HG03103 (cell line): ENCODE results near the gene BAIAP3.

ENCODE experiments used
- ATAC-seq: cut with Tn5 transposase; IDR thresholded peaks from one replicate; pipeline ENCODE4 v1.9.1; 2021; ENCODE audit warnings: low read depth; ENCODE audit not compliant: unreplicated experiment

BAIAP3 gene

GRCh38 chr16:1298406-1298805, 35.0 kb upstream of the BAIAP3 start:
- no peak for ATAC-seq

- ATAC-seq = no peak
These were observed 34.2 kb upstream of the BAIAP3 start for GRCh38 chr16:1299012-1299867.

GRCh38 chr16:1299868-1300203, 33.6 kb upstream of the BAIAP3 start:
- ATAC-seq = no peak

GRCh38 chr16:1300664-1301476, 32.6 kb upstream of the BAIAP3 start:
- no peak for ATAC-seq

GRCh38 chr16:1301562-1301961, 31.9 kb upstream of the BAIAP3 start:
- ATAC-seq = no peak

GRCh38 chr16:1305823-1306222, 27.6 kb upstream of the BAIAP3 start:
- no peak for ATAC-seq

GRCh38 chr16:1306334-1306733, 27.1 kb upstream of the BAIAP3 start:
- no peak for ATAC-seq

GRCh38 chr16:1308036-1308976, 25.1 kb upstream of the BAIAP3 start:
- peak; percentile 22 for ATAC-seq

GRCh38 chr16:1308977-1309885, 24.2 kb upstream of the BAIAP3 start, which contains the start of gene UBE2I:
TSS of gene UBE2I (plus strand) at chr16:1309636. CDS start at chr16:1314031, 4,395 bp downstream.
- peak; percentile 55 for ATAC-seq

- no peak for ATAC-seq
These were observed 23.3 kb upstream of the BAIAP3 start for GRCh38 chr16:1309888-1310831.

GRCh38 chr16:1310832-1311200, 22.6 kb upstream of the BAIAP3 start:
- ATAC-seq = no peak

- ATAC-seq = no peak
These were observed 22.2 kb upstream of the BAIAP3 start for GRCh38 chr16:1311212-1311737.

GRCh38 chr16:1311738-1312466, 21.5 kb upstream of the BAIAP3 start:
- ATAC-seq = no peak

GRCh38 chr16:1312467-1312816, 21.0 kb upstream of the BAIAP3 start:
- ATAC-seq = no peak

- no peak for ATAC-seq
These were observed 20.5 kb upstream of the BAIAP3 start for GRCh38 chr16:1312903-1313302.

- no peak for ATAC-seq
These were observed 19.6 kb upstream of the BAIAP3 start for GRCh38 chr16:1313721-1314369.

GRCh38 chr16:1314399-1315068, 18.9 kb upstream of the BAIAP3 start:
- no peak for ATAC-seq
